ENCODE results near the gene PRKCH.

DNA sequence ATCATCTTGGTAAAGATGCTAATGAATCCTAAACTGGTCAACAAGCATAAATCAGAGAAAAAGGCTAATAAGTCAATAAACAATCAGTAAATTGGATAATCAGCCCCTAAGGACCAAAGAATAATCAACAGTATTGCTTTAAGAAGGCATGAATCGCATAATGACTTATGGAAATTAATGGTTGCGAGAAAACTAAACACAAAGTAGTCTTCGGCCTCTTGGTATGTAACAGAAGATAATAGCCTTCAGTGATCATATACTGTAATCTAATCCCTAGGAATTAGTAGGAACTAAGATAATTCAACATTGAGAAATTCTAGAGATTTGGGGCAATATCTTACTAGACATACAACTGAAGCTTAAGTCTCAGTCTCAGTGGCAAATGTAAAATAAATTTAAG, 122.1 kb downstream of the PRKCH start:
- TF ChIP-seq, protein P1, sequence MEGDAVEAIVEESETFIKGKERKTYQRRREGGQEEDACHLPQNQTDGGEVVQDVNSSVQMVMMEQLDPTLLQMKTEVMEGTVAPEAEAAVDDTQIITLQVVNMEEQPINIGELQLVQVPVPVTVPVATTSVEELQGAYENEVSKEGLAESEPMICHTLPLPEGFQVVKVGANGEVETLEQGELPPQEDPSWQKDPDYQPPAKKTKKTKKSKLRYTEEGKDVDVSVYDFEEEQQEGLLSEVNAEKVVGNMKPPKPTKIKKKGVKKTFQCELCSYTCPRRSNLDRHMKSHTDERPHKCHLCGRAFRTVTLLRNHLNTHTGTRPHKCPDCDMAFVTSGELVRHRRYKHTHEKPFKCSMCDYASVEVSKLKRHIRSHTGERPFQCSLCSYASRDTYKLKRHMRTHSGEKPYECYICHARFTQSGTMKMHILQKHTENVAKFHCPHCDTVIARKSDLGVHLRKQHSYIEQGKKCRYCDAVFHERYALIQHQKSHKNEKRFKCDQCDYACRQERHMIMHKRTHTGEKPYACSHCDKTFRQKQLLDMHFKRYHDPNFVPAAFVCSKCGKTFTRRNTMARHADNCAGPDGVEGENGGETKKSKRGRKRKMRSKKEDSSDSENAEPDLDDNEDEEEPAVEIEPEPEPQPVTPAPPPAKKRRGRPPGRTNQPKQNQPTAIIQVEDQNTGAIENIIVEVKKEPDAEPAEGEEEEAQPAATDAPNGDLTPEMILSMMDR (IDR thresholded peaks at IDR 0.05), result no peak
- TF ChIP-seq ZFX (IDR thresholded peaks at IDR 0.05; ENCODE audit: borderline replicate concordance), result no peak

Measured in 22Rv1 (cell line).